Ovary (tissue), 3 donors: ENCODE results near the gene PARD3.

Experiments used
- CTCF ChIP-seq, 3 donors: fragments of 450-650 bp in 2 of 3; fragments of 200-600 bp in 1 of 3; IDR thresholded peaks; one replicate each; pipeline versions ENCODE4 v1.5.1 to v1.8.0; 2016 to 2022; ENCODE audit warnings: antibody characterized with exemption in 3 of 3, mild to moderate bottlenecking in 1 of 3
- POLR2A ChIP-seq: fragments of 450-650 bp; IDR thresholded peaks from one replicate; pipeline ENCODE4 v1.6.1; 2017; ENCODE audit warnings: antibody characterized with exemption, mild to moderate bottlenecking, moderate library complexity
- donor health status: DM: no; HTN: no; CAD: no.

- TF ChIP-seq CTCF (IDR thresholded peaks at IDR 0.05), result no peak
- no peak for TF ChIP-seq POLR2A
Measured at GRCh38 chr10:34816085-34816496, 995 bp upstream of the PARD3 start.
